Vagina (tissue), 2 donors: ENCODE results near the gene ICAM5.

Experiments used
- POLR2A ChIP-seq, 2 donors: fragments of 450-650 bp; IDR thresholded peaks; one replicate each; pipeline ENCODE4 v1.6.1; 2017; ENCODE audit warnings: antibody characterized with exemption in 2 of 2, mild to moderate bottlenecking in 2 of 2, moderate library complexity in 2 of 2
- TF ChIP-seq, protein P1 (sequence below), 3 experiments: fragments of 450-650 bp in 2 of 3; fragments of 200-600 bp in 1 of 3; sonication (generic) in 1 of 3; IDR thresholded peaks; one replicate each; pipeline ENCODE4 v1.5.1; 2017 to 2019; ENCODE audit warnings: antibody characterized with exemption in 3 of 3, mild to moderate bottlenecking in 2 of 3, moderate library complexity in 2 of 3

DNA sequence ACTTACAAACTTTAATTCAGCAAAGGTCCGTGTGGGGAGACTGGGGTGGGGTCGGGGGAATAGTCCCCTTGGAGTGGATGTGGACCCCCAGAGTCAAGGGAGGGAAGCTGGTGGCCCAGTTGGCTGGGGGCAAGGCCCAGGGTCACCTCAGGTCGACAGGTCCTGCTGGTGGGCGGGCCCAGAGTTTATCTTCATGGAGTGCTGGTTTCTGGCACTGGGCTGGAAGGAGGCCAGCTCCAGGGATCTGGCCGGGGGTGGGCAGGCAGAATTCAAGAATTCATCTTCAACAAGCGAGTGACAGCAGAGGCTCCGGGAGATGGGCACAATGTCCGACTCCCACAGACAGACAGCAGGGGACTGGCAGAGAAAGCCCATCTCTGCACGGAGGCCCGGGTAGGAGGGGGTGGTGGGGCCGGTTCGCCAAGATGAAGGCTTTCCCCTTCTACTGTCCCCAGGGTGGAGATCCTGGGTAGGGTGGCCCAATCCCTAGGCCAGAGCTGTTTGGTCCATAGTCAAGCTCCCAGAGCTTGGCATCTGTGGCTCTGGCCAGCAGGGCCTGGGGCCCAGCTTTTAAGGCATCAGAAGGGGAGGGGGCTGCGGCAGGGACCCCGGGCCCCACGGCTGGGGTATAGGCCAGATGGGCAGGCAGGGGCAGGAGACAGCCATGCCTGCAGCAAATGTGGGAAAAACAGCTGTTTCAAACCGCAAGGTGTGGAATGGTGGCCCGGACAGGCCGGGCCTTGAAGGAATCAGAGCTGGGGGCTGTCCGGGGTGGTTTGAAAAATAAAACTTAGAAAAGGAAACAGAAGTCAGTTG lies 26.7 kb downstream of the ICAM5 start:
- TF ChIP-seq, protein P1, sequence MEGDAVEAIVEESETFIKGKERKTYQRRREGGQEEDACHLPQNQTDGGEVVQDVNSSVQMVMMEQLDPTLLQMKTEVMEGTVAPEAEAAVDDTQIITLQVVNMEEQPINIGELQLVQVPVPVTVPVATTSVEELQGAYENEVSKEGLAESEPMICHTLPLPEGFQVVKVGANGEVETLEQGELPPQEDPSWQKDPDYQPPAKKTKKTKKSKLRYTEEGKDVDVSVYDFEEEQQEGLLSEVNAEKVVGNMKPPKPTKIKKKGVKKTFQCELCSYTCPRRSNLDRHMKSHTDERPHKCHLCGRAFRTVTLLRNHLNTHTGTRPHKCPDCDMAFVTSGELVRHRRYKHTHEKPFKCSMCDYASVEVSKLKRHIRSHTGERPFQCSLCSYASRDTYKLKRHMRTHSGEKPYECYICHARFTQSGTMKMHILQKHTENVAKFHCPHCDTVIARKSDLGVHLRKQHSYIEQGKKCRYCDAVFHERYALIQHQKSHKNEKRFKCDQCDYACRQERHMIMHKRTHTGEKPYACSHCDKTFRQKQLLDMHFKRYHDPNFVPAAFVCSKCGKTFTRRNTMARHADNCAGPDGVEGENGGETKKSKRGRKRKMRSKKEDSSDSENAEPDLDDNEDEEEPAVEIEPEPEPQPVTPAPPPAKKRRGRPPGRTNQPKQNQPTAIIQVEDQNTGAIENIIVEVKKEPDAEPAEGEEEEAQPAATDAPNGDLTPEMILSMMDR (IDR thresholded peaks at IDR 0.05) = no peak
- TF ChIP-seq POLR2A (IDR thresholded peaks at IDR 0.05) = no peak
